GM12878 (cell line): ENCODE results near the gene PHETA2. TPM values are rescaled to one million over a fixed set of nuclear protein-coding genes. Genes with fewer than 3 reads are reported as not detected.

Source experiments
- ATAC-seq: fragments of 200-7000 bp; cut with Tn5 transposase; 3 replicates; pipeline ENCODE4 v1.9.1; 2020; ENCODE audit warnings: mild to moderate bottlenecking, moderate library complexity
- Bru-seq: library from RNA; stranded (reverse); fragments of 400-500 nt; gene quantifications from one replicate; lab custom pipeline; 2021; lab: Mats Ljungman, UMichigan
- BruChase-seq, 2 experiments: library from RNA; stranded (reverse); fragments of 400-500 nt; gene quantifications; one replicate each; lab custom pipeline; 2021; lab: Mats Ljungman, UMichigan
- BruUV-seq: library from RNA; stranded (reverse); fragments of 400-500 nt; replicated peaks from 2 replicates; lab custom pipeline; 2021; lab: Mats Ljungman, UMichigan
- CTCF ChIA-PET: fragments of 300-600 bp; sonication (Branson Sonifier 250); formaldehyde crosslinking; extraction: SDS; loops from one replicate; lab custom pipeline; 2021; ENCODE audit warnings: inconsistent platforms; lab: Yijun Ruan, JAX
- POLR2A ChIA-PET: fragments of 350-600 bp; formaldehyde crosslinking; extraction: SDS; loops from one replicate; lab custom pipeline; 2021; ENCODE audit warnings: inconsistent platforms; lab: Charles Lee
- RAD21 ChIA-PET: fragments of 300-600 bp; sonication (Branson Sonifier 250); formaldehyde crosslinking; loops from one replicate; lab custom pipeline; 2023; ENCODE audit warnings: antibody characterized with exemption; ENCODE audit not compliant: unreplicated experiment; lab: Charles Lee
- SMC1A ChIA-PET: fragments of 300-600 bp; sonication (Branson Sonifier 250); formaldehyde crosslinking; loops from one replicate; lab custom pipeline; 2023; ENCODE audit not compliant: unreplicated experiment, uncharacterized antibody; lab: Charles Lee
- DNase-seq: peaks from one replicate; pipeline ENCODE4 v3.0.0-alpha.2; 2011; ENCODE audit warnings: low read depth, low spot score
- FAIRE-seq: peaks from 3 replicates; lab custom pipeline; 2011; peaks lifted over from hg19 to GRCh38; lab: Jason Lieb, UNC
- H2AFZ ChIP-seq: 2 replicates; pipeline ENCODE4 v1.6.0; 2011; ENCODE audit warnings: low read depth, low read length, control low read depth; ENCODE audit not compliant: control insufficient read depth
- H3K27ac ChIP-seq: 2 replicates; pipeline ENCODE4 v1.5.1; 2011; ENCODE audit warnings: control low read depth; ENCODE audit not compliant: control insufficient read depth, insufficient read depth
- H3K27me3 ChIP-seq, 2 experiments: replicated peaks in 1 of 2; 2 replicates each; pipeline versions ENCODE4 v1.6.0 to v1.6.1; 2011; ENCODE audit warnings: low read length in 1 of 2; ENCODE audit not compliant: control insufficient read depth in 2 of 2, insufficient read depth in 2 of 2
- H3K36me3 ChIP-seq, 2 experiments: 2 replicates each; pipeline ENCODE4 v1.5.1; 2011; ENCODE audit warnings: low read length in 1 of 2; ENCODE audit not compliant: control insufficient read depth in 2 of 2, insufficient read depth in 2 of 2
- H3K4me1 ChIP-seq: 2 replicates; pipeline ENCODE4 v1.6.1; 2011; ENCODE audit warnings: mild to moderate bottlenecking, low read length, moderate library complexity, mixed read lengths; ENCODE audit not compliant: control insufficient read depth, insufficient read depth
- H3K4me2 ChIP-seq: 2 replicates; pipeline ENCODE4 v1.6.0; 2011; ENCODE audit warnings: control low read depth; ENCODE audit not compliant: control insufficient read depth, insufficient read depth
- H3K4me3 ChIP-seq: fragments of 200-600 bp; sonication (generic); 2 replicates; pipeline ENCODE4 v1.5.1; 2016
- H3K79me2 ChIP-seq: 2 replicates; pipeline ENCODE4 v1.6.0; 2011; ENCODE audit warnings: low read length; ENCODE audit not compliant: control insufficient read depth, insufficient read depth
- H3K9ac ChIP-seq: 2 replicates; pipeline ENCODE4 v1.8.0; 2011; ENCODE audit warnings: low read length, control low read depth, mixed read lengths; ENCODE audit not compliant: control insufficient read depth, insufficient read depth
- H3K9me3 ChIP-seq: replicated peaks from 3 replicates; pipeline ENCODE4 v1.5.1; 2011; ENCODE audit warnings: mild to moderate bottlenecking, low read length; ENCODE audit not compliant: control insufficient read depth, insufficient read depth
- H4K20me1 ChIP-seq: 2 replicates; pipeline ENCODE4 v1.6.0; 2011; ENCODE audit not compliant: control insufficient read depth, insufficient read depth
- BRCA1 ChIP-seq: IDR thresholded peaks from 2 replicates; pipeline ENCODE4 v1.6.1; 2011; ENCODE audit warnings: low read depth, low read length, improper control_type of control experiment
- CBFB ChIP-seq: IDR thresholded peaks from 2 replicates; pipeline ENCODE4 v1.6.1; 2016; ENCODE audit warnings: antibody characterized with exemption, low read depth
- CREM ChIP-seq: IDR thresholded peaks from 2 replicates; pipeline ENCODE4 v1.6.1; 2014; ENCODE audit warnings: antibody characterized with exemption, low read depth
- EZH2 ChIP-seq: IDR thresholded peaks from 2 replicates; pipeline ENCODE4 v1.6.1; 2012; ENCODE audit warnings: low read depth, mild to moderate bottlenecking, control low read depth, inconsistent platforms, low read length, borderline replicate concordance; ENCODE audit not compliant: control insufficient read depth
- NR2F1 ChIP-seq: fragments of 450-650 bp; conservative IDR thresholded peaks from 2 replicates; pipeline ENCODE4 v1.6.1; 2017; ENCODE audit warnings: mild to moderate bottlenecking
- RAD21 ChIP-seq: IDR thresholded peaks from 2 replicates; pipeline ENCODE4 v1.6.1; 2011; ENCODE audit warnings: mild to moderate bottlenecking, low read depth, low read length, moderate library complexity; ENCODE audit not compliant: insufficient read depth
- SIX5 ChIP-seq: IDR thresholded peaks from 2 replicates; pipeline ENCODE4 v1.6.1; 2011; ENCODE audit warnings: mild to moderate bottlenecking, low read depth, low read length, moderate library complexity; ENCODE audit not compliant: severe bottlenecking
- TCF12 ChIP-seq: IDR thresholded peaks from 2 replicates; pipeline ENCODE4 v1.6.1; 2011; ENCODE audit warnings: low read depth, mild to moderate bottlenecking, low read length
- WRNIP1 ChIP-seq: IDR thresholded peaks from 2 replicates; pipeline ENCODE4 v1.6.1; 2011; ENCODE audit warnings: low read depth, low read length, improper control_type of control experiment, borderline replicate concordance
- YY1 ChIP-seq: IDR thresholded peaks from 2 replicates; pipeline ENCODE4 v1.6.1; 2011; ENCODE audit warnings: low read depth, mild to moderate bottlenecking, low read length
- ZNF622 ChIP-seq: fragments of 450-650 bp; IDR thresholded peaks from 2 replicates; pipeline ENCODE4 v1.6.1; 2017; ENCODE audit warnings: mild to moderate bottlenecking, inconsistent platforms
- WGBS: methylation state at CpG from one replicate; pipeline ENCODE4 v1.1.6; 2016; ENCODE audit warnings: low lambda C conversion rate; ENCODE audit not compliant: insufficient replicate concordance, insufficient coverage; ENCODE audit errors: missing lambda C conversion rate; 5-methylcytosine and 5-hydroxymethylcytosine counted together
- in situ Hi-C: fragments of 300-500 bp; cut with MboI; formaldehyde crosslinking; loops from 9 replicates; pipeline ENCODE4 v1.14.3; 2018; ENCODE audit warnings: mixed read lengths
- intact Hi-C: fragments of 100-400 bp; cut with micrococcal nuclease; formaldehyde crosslinking; loops from one replicate; pipeline ENCODE4 v1.14.2; 2022; ENCODE audit not compliant: unreplicated experiment
- long read RNA-seq, 2 experiments: library from polyadenylated mRNA; unstranded; transcript quantifications; one replicate each; pipeline ENCODE4 v2.0.0, GENCODE V29; 2019 to 2020
- polyA minus RNA-seq, 3 experiments: library from RNA; depleted of rRNA, polyadenylated mRNA; stranded (reverse); fragments of >200 nt; gene quantifications; 2 replicates each; pipeline ENCODE4 v1.2.3, GENCODE V29; 2011
- polyA plus RNA-seq, 11 experiments: library from polyadenylated mRNA; depleted of rRNA in 4 of 11; unstranded in 6 of 11; stranded (reverse) in 5 of 11; fragments of >200 nt; fragmentation: Nextera tagmentation in 4 of 11; fragmentation: Illumina TruSeq in 1 of 11; extraction: Ambion mirVana in 4 of 11; extraction: Trizol in 1 of 11; gene quantifications; 1 replicate in 1 of 11; 2 replicates in 10 of 11; pipeline versions ENCODE4 v1.2.1 to v1.2.3, GENCODE V29; 2011 to 2016; ENCODE audit warnings: inconsistent platforms in 2 of 11, missing spikeins in 2 of 11, low read depth in 1 of 11
- total RNA-seq, 4 experiments: library from RNA; depleted of rRNA in 3 of 4; stranded (reverse); fragments of >200 nt in 3 of 4; fragmentation: Illumina TruSeq in 1 of 4; extraction: Trizol in 1 of 4; gene quantifications; 2 replicates each; pipeline versions ENCODE4 v1.2.1 to v1.2.3, GENCODE V29; 2013 to 2021
- TF ChIP-seq, protein P1 (sequence below), 3 experiments: IDR thresholded peaks in 2 of 3; conservative IDR thresholded peaks in 1 of 3; 2 replicates each; pipeline ENCODE4 v1.5.1; 2011; ENCODE audit warnings: low read depth in 3 of 3, low read length in 3 of 3, mild to moderate bottlenecking in 3 of 3, control low read depth in 2 of 3, moderate library complexity in 2 of 3, inconsistent platforms in 1 of 3, mixed read lengths in 1 of 3; ENCODE audit not compliant: control insufficient read depth in 2 of 3, insufficient read depth in 1 of 3; ENCODE audit errors: extremely low read depth in 1 of 3
- TF ChIP-seq, protein P2 (sequence below): fragments of 450-650 bp; IDR thresholded peaks from 2 replicates; pipeline ENCODE4 v1.6.1; 2016; ENCODE audit warnings: mild to moderate bottlenecking, moderate library complexity, borderline replicate concordance

Gene PHETA2, protein sequence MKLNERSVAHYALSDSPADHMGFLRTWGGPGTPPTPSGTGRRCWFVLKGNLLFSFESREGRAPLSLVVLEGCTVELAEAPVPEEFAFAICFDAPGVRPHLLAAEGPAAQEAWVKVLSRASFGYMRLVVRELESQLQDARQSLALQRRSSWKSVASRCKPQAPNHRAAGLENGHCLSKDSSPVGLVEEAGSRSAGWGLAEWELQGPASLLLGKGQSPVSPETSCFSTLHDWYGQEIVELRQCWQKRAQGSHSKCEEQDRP
- 0.27 TPM in 1 of 2 replicates, not detected in the other for total RNA-seq (2013; cell fraction: nucleolus; rRNA removed)
- total RNA-seq (2014; rRNA removed) (2.3 and 3.6 TPM in 2 replicates), total RNA-seq (2014; rRNA removed; fragmentation: Illumina TruSeq; extraction: Trizol) (1.3 and 1.4 TPM in 2 replicates), total RNA-seq (2021) (2.0 and 2.6 TPM in 2 replicates), polyA plus RNA-seq (2011; rRNA removed) (0.16 and 0.17 TPM in 2 replicates), polyA plus RNA-seq (2014; fragmentation: Illumina TruSeq; extraction: Trizol) (1.5 and 1.7 TPM in 2 replicates), polyA plus RNA-seq (2014; fragmentation: Nextera tagmentation; extraction: Ambion mirVana) (under 1 TPM; 0.03 to 0.18 TPM), polyA plus RNA-seq (2014; rRNA removed) (3.2 and 3.3 TPM in 2 replicates), polyA plus RNA-seq (2016; fragmentation: Nextera tagmentation; extraction: Ambion mirVana) (1 to 10 TPM; 1.9 to 2.2 TPM), polyA minus RNA-seq (2011; rRNA and poly(A)+ RNA removed) (0.15 and 0.26 TPM in 2 replicates), Bru-seq, nascent RNA (percentile 43 among the genes with signal in this experiment), BruChase-seq, experiment 1, labeled RNA remaining after a 6-hour chase (percentile 13 among the genes with signal in this experiment), BruChase-seq, experiment 2, labeled RNA remaining after a 2-hour chase (percentile 28 among the genes with signal in this experiment)
- 0.64 TPM for polyA plus RNA-seq (2011; ENCODE audit: low read depth)
- 0.25 and 0.27 TPM in 2 replicates for polyA plus RNA-seq (2011; cell fraction: cytosol; rRNA removed)
- polyA plus RNA-seq (2011; cell fraction: nucleus; rRNA removed), result 0.45 and 0.47 TPM in 2 replicates
- 1.2 and 1.4 TPM in 2 replicates for polyA plus RNA-seq (2012)
- not detected in 2 replicates for polyA minus RNA-seq (2011; cell fraction: cytosol; rRNA and poly(A)+ RNA removed)
- polyA minus RNA-seq (2011; cell fraction: nucleus; rRNA and poly(A)+ RNA removed), result 0.12 and 0.29 TPM in 2 replicates
- long read RNA-seq, experiment 1, result 0 reads
- long read RNA-seq, experiment 2, result 0 reads

DNA sequence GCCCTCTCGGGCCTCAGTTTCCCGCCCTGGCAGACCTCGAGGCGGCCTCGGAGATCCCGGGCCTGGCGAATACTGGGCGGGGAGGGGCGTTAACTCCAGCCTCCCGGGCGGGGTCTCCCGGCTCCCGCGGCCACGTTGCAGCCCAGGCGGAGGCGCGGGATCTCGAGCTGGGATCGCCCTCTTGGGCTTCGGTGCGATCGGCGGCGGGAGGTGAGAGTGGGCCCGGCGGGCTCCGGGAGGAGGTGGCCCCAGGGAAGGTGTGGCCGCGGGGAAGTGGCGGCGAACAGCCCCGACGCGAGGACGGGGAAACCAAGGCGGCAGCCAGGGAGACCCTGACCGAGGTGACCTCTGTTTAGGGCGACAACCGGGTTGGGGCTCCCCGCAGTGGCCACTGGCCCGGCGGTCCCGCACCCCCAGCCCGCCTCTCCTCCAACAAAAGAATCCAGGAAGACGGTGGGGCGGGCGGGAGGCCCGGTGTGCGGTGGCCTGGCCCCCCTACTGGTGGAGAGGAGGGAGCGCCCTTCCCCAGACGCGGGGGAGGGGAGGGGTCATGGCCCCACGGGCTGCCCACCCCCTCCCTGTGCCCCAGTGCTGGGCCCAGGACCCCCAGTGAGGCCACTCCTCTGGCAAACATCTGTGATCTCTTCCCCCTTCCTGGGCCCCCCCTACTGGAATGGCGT is at the start of gene PHETA2:
TSS of gene PHETA2 (plus strand) at position 117 of the 680 bp plus-strand sequence. CDS start 3,046 bp downstream, outside the sequence.
- BruUV-seq, result no TSS peak
- Histone ChIP-seq H3K27ac (peak within 1 kb of the TSS; percentile 59), H3K9ac (peak within 1 kb of the TSS; percentile 62), H3K4me1 (peaks cover 22% of the 10 kb centered on the region), H4K20me1 (no peaks in the 10 kb centered on the region), H3K27me3 (no peaks in the 10 kb centered on the region), H3K9me3 (no peaks in the 10 kb centered on the region), H3K4me2 (peak within 1 kb of the TSS; percentile 92), H2AFZ (peak within 1 kb of the TSS; percentile 84), H3K79me2 (peaks cover 8% of the 10 kb centered on the region), H3K36me3 (no peaks in the 10 kb centered on the region), H3K4me3 (peak within 1 kb of the TSS; percentile 59; the same call in 1 of the 2 replicates)
- ChIA-PET POLR2A (no interaction called here), RAD21 (no interaction called here), CTCF (no interaction called here), SMC1A (no interaction called here)
- FAIRE-seq (no peak), DNase-seq (no peak), ATAC-seq (no peak)
- in situ Hi-C loops, result no loop called here
- intact Hi-C loops, result loop anchor here (5.0 kb wide), 1 partner anchor 107 kb away; the partner anchor contains the start of gene SEPTIN3
- 23% methylated on average over 44 of the region's 55 CpGs for WGBS
- TF ChIP-seq, protein P1, sequence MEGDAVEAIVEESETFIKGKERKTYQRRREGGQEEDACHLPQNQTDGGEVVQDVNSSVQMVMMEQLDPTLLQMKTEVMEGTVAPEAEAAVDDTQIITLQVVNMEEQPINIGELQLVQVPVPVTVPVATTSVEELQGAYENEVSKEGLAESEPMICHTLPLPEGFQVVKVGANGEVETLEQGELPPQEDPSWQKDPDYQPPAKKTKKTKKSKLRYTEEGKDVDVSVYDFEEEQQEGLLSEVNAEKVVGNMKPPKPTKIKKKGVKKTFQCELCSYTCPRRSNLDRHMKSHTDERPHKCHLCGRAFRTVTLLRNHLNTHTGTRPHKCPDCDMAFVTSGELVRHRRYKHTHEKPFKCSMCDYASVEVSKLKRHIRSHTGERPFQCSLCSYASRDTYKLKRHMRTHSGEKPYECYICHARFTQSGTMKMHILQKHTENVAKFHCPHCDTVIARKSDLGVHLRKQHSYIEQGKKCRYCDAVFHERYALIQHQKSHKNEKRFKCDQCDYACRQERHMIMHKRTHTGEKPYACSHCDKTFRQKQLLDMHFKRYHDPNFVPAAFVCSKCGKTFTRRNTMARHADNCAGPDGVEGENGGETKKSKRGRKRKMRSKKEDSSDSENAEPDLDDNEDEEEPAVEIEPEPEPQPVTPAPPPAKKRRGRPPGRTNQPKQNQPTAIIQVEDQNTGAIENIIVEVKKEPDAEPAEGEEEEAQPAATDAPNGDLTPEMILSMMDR (IDR thresholded peaks at IDR 0.05 in 2 of 3, conservative IDR thresholded peaks at IDR 0.05 in 1 of 3; ENCODE audit: control insufficient read depth in 2 of 3, extremely low read depth in 1 of 3, insufficient read depth in 1 of 3, low read depth in 3 of 3, low read length in 3 of 3), result peak in 2 of 3 experiments; percentile 36 to 54; a peak in 4 of 6 replicates
- TF ChIP-seq WRNIP1, result no peak
- 0 out of 2 replicates have a peak, but pooled peaks have one; percentile 4 for TF ChIP-seq TCF12
- no peak for TF ChIP-seq CREM
- no peak for TF ChIP-seq SIX5
- TF ChIP-seq YY1, result peak; percentile 38; the same call in 1 of the 2 replicates
- TF ChIP-seq CBFB, result no peak
- TF ChIP-seq EZH2, result no peak
- no peak for TF ChIP-seq BRCA1
- TF ChIP-seq, protein P2, sequence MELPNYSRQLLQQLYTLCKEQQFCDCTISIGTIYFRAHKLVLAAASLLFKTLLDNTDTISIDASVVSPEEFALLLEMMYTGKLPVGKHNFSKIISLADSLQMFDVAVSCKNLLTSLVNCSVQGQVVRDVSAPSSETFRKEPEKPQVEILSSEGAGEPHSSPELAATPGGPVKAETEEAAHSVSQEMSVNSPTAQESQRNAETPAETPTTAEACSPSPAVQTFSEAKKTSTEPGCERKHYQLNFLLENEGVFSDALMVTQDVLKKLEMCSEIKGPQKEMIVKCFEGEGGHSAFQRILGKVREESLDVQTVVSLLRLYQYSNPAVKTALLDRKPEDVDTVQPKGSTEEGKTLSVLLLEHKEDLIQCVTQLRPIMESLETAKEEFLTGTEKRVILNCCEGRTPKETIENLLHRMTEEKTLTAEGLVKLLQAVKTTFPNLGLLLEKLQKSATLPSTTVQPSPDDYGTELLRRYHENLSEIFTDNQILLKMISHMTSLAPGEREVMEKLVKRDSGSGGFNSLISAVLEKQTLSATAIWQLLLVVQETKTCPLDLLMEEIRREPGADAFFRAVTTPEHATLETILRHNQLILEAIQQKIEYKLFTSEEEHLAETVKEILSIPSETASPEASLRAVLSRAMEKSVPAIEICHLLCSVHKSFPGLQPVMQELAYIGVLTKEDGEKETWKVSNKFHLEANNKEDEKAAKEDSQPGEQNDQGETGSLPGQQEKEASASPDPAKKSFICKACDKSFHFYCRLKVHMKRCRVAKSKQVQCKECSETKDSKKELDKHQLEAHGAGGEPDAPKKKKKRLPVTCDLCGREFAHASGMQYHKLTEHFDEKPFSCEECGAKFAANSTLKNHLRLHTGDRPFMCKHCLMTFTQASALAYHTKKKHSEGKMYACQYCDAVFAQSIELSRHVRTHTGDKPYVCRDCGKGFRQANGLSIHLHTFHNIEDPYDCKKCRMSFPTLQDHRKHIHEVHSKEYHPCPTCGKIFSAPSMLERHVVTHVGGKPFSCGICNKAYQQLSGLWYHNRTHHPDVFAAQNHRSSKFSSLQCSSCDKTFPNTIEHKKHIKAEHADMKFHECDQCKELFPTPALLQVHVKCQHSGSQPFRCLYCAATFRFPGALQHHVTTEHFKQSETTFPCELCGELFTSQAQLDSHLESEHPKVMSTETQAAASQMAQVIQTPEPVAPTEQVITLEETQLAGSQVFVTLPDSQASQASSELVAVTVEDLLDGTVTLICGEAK, result no peak
- TF ChIP-seq RAD21, result peak; percentile 38
- TF ChIP-seq ZNF622, result no peak
- TF ChIP-seq NR2F1, result peak; percentile 86
